Measurements from ENCODE around the gene KRTAP10-6. TPM values are rescaled to one million over a fixed set of nuclear protein-coding genes. Genes with fewer than 3 reads are reported as not detected.

The KRTAP10-6 gene
- total RNA-seq, 1 experiment from 2014 or later, result not detected

DNA sequence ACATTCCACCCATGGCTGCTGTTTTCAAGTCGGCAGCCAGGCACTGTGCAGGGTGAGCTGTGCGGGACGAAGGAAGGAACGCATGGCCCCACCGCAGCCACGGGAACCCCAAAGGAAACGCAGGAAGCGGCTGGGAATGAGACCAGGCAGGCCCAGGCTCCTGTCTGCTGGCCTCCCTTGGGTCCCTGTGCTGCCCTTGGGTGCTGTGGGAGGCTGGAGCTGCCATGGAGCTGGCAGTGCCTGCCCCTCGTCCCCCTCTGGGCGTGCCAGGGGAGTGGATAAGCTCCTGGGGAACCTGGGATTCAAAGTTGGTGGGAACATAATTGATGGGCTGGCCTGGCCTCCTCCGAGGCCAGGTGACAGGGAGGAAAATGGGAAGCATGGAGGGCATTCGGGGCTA is 24.0 kb downstream of the KRTAP10-6 start:
- H4K20me1 ChIP-seq (ENCODE audit: insufficient read depth), result no peaks in the 10 kb centered on the region
- POLR2A ChIA-PET, result no interaction called here
- no peaks in the 10 kb centered on the region for H3K36me3 ChIP-seq (ENCODE audit: control insufficient read depth in 1 of 2, insufficient read depth in 2 of 2, low read length in 2 of 2)
- H3K4me1 ChIP-seq (ENCODE audit: control insufficient read depth in 1 of 2, insufficient read depth in 2 of 2, low read length in 2 of 2), result no peaks in the 10 kb centered on the region
- BruUV-seq (replicated peaks), result no TSS peak
- H2AFZ ChIP-seq (ENCODE audit: low read depth, low read length, poor library complexity, severe bottlenecking), result no peak overlapping the region
- no peaks in the 10 kb centered on the region for H3K9me3 ChIP-seq (ENCODE audit: control insufficient read depth in 1 of 2, insufficient read depth in 1 of 2, low read depth in 1 of 2, low read length in 2 of 2)
- H3K27ac ChIP-seq (ENCODE audit: low read depth, low read length), result no peak overlapping the region
- RAD21 ChIA-PET (ENCODE audit: low non-redundant PET in 1 of 2, low total read pairs in 2 of 2, uncharacterized antibody in 2 of 2, unreplicated experiment in 2 of 2), result no interaction called here
- intact Hi-C loops (cut with micrococcal nuclease), result loop anchor here (10.0 kb wide), 1 partner anchor 107 kb away; no protein-coding TSS in a partner anchor
- no peak overlapping the region for H3K4me3 ChIP-seq (replicated peaks in 1 of 2; ENCODE audit: low read depth in 1 of 2, low read length in 2 of 2)
- no peak for ATAC-seq
- DNase-seq (ENCODE audit: low read depth, low spot score), result no peak
- peaks cover 6% of the 10 kb centered on the region for H3K27me3 ChIP-seq (ENCODE audit: insufficient read depth, low read length)
- no peaks in the 10 kb centered on the region for H3K79me2 ChIP-seq (ENCODE audit: insufficient read depth, low read length)
- H3K4me2 ChIP-seq (ENCODE audit: low read length), result no peak overlapping the region
- H3K9me2 ChIP-seq (ENCODE audit: insufficient read depth), result no peaks in the 10 kb centered on the region
- CTCF ChIA-PET, result no interaction called here
- TF ChIP-seq, protein P1, sequence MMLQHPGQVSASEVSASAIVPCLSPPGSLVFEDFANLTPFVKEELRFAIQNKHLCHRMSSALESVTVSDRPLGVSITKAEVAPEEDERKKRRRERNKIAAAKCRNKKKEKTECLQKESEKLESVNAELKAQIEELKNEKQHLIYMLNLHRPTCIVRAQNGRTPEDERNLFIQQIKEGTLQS (IDR thresholded peaks at IDR 0.05), result no peak
- TF ChIP-seq SIN3A (IDR thresholded peaks at IDR 0.05; ENCODE audit: low read depth), result no peak
- no peak for TF ChIP-seq TCF7L2 (IDR thresholded peaks at IDR 0.05; ENCODE audit: borderline replicate concordance, extremely low read depth, insufficient read depth, insufficient read length)
- TF ChIP-seq EZH2 (IDR thresholded peaks at IDR 0.05), result no peak
- TF ChIP-seq, protein P2, sequence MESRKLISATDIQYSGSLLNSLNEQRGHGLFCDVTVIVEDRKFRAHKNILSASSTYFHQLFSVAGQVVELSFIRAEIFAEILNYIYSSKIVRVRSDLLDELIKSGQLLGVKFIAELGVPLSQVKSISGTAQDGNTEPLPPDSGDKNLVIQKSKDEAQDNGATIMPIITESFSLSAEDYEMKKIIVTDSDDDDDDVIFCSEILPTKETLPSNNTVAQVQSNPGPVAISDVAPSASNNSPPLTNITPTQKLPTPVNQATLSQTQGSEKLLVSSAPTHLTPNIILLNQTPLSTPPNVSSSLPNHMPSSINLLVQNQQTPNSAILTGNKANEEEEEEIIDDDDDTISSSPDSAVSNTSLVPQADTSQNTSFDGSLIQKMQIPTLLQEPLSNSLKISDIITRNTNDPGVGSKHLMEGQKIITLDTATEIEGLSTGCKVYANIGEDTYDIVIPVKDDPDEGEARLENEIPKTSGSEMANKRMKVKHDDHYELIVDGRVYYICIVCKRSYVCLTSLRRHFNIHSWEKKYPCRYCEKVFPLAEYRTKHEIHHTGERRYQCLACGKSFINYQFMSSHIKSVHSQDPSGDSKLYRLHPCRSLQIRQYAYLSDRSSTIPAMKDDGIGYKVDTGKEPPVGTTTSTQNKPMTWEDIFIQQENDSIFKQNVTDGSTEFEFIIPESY (IDR thresholded peaks at IDR 0.05; ENCODE audit: extremely low read depth, insufficient replicate concordance, low read length), result no peak
- TF ChIP-seq FOSL1 (IDR thresholded peaks at IDR 0.05; ENCODE audit: low read depth), result no peak
- TF ChIP-seq, protein P3, sequence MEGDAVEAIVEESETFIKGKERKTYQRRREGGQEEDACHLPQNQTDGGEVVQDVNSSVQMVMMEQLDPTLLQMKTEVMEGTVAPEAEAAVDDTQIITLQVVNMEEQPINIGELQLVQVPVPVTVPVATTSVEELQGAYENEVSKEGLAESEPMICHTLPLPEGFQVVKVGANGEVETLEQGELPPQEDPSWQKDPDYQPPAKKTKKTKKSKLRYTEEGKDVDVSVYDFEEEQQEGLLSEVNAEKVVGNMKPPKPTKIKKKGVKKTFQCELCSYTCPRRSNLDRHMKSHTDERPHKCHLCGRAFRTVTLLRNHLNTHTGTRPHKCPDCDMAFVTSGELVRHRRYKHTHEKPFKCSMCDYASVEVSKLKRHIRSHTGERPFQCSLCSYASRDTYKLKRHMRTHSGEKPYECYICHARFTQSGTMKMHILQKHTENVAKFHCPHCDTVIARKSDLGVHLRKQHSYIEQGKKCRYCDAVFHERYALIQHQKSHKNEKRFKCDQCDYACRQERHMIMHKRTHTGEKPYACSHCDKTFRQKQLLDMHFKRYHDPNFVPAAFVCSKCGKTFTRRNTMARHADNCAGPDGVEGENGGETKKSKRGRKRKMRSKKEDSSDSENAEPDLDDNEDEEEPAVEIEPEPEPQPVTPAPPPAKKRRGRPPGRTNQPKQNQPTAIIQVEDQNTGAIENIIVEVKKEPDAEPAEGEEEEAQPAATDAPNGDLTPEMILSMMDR (IDR thresholded peaks at IDR 0.05 in 2 of 3, conservative IDR thresholded peaks at IDR 0.05 in 1 of 3; ENCODE audit: borderline replicate concordance in 1 of 3, insufficient read depth in 1 of 3, low read depth in 2 of 3, low read length in 2 of 3), result no peak
- TF ChIP-seq RAD21 (IDR thresholded peaks at IDR 0.05; ENCODE audit: low read depth), result no peak
- TF ChIP-seq ZNF274 (IDR thresholded peaks at IDR 0.05; ENCODE audit: low read depth, low read length), result no peak
- no peak for TF ChIP-seq EZH2phosphoT487 (IDR thresholded peaks at IDR 0.05; ENCODE audit: borderline replicate concordance)
- TF ChIP-seq, protein P4, sequence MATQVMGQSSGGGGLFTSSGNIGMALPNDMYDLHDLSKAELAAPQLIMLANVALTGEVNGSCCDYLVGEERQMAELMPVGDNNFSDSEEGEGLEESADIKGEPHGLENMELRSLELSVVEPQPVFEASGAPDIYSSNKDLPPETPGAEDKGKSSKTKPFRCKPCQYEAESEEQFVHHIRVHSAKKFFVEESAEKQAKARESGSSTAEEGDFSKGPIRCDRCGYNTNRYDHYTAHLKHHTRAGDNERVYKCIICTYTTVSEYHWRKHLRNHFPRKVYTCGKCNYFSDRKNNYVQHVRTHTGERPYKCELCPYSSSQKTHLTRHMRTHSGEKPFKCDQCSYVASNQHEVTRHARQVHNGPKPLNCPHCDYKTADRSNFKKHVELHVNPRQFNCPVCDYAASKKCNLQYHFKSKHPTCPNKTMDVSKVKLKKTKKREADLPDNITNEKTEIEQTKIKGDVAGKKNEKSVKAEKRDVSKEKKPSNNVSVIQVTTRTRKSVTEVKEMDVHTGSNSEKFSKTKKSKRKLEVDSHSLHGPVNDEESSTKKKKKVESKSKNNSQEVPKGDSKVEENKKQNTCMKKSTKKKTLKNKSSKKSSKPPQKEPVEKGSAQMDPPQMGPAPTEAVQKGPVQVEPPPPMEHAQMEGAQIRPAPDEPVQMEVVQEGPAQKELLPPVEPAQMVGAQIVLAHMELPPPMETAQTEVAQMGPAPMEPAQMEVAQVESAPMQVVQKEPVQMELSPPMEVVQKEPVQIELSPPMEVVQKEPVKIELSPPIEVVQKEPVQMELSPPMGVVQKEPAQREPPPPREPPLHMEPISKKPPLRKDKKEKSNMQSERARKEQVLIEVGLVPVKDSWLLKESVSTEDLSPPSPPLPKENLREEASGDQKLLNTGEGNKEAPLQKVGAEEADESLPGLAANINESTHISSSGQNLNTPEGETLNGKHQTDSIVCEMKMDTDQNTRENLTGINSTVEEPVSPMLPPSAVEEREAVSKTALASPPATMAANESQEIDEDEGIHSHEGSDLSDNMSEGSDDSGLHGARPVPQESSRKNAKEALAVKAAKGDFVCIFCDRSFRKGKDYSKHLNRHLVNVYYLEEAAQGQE (IDR thresholded peaks at IDR 0.05; ENCODE audit: low read depth), result no peak
- no peak for TF ChIP-seq CEBPB (IDR thresholded peaks at IDR 0.05; ENCODE audit: low read depth)
- no peak for TF ChIP-seq POLR2A (IDR thresholded peaks at IDR 0.05; ENCODE audit: borderline replicate concordance, extremely low read depth, insufficient read depth, insufficient read length)
- TF ChIP-seq, protein P5, sequence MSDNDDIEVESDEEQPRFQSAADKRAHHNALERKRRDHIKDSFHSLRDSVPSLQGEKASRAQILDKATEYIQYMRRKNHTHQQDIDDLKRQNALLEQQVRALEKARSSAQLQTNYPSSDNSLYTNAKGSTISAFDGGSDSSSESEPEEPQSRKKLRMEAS (IDR thresholded peaks at IDR 0.05), result no peak
- no peak for TF ChIP-seq SP1 (IDR thresholded peaks at IDR 0.05; ENCODE audit: low read depth)
- no peak for TF ChIP-seq EGR1 (IDR thresholded peaks at IDR 0.05; ENCODE audit: low read depth)
- no peak for TF ChIP-seq ELF1 (IDR thresholded peaks at IDR 0.05; ENCODE audit: borderline replicate concordance, low read depth)
- TF ChIP-seq ZFX (IDR thresholded peaks at IDR 0.05), result no peak
- TF ChIP-seq POLR2AphosphoS5 (IDR thresholded peaks at IDR 0.05; ENCODE audit: low read depth, low read length), result no peak
- H3K9ac ChIP-seq (ENCODE audit: low read length), result no peak overlapping the region

Data from HCT116 (cell line).